RWPE2 (cell line): ENCODE data around the gene OR10H3.

Experiments
- ATAC-seq: fragments of 200-7000 bp; cut with Tn5 transposase; 3 replicates; pipeline ENCODE4 v1.9.1; 2021; ENCODE audit warnings: low read depth
- DNase-seq: peaks from one replicate; pipeline ENCODE4 v3.0.0-alpha.2; 2020; ENCODE audit warnings: low spot score
- H3K27ac ChIP-seq: fragments of 450-650 bp; 2 replicates; pipeline ENCODE4 v1.5.1; 2017; ENCODE audit warnings: mild to moderate bottlenecking; ENCODE audit not compliant: poor library complexity, severe bottlenecking
- H3K27me3 ChIP-seq: fragments of 250-450 bp; sonication (Bioruptor Pico); 2 replicates; pipeline ENCODE4 v1.5.1; 2021; ENCODE audit warnings: mild to moderate bottlenecking, moderate library complexity; ENCODE audit not compliant: insufficient read depth, poor library complexity, severe bottlenecking
- H3K36me3 ChIP-seq: fragments of 250-450 bp; sonication (Bioruptor Pico); 2 replicates; pipeline ENCODE4 v1.5.1; 2020; ENCODE audit warnings: low read depth, mild to moderate bottlenecking, moderate library complexity
- H3K4me1 ChIP-seq: fragments of 250-450 bp; sonication (Bioruptor Pico); 2 replicates; pipeline ENCODE4 v1.5.1; 2021; ENCODE audit warnings: mild to moderate bottlenecking, moderate library complexity; ENCODE audit not compliant: insufficient read depth, poor library complexity, severe bottlenecking
- H3K4me3 ChIP-seq: fragments of 250-450 bp; sonication (Bioruptor Pico); 2 replicates; pipeline ENCODE4 v1.5.1; 2021; ENCODE audit warnings: mild to moderate bottlenecking, moderate library complexity; ENCODE audit not compliant: severe bottlenecking
- H3K9me3 ChIP-seq: fragments of 250-450 bp; sonication (Bioruptor Pico); 2 replicates; pipeline ENCODE4 v1.5.1; 2021; ENCODE audit warnings: mild to moderate bottlenecking, moderate library complexity; ENCODE audit not compliant: severe bottlenecking
- CTCF ChIP-seq: fragments of 450-650 bp; IDR thresholded peaks from one replicate; pipeline ENCODE4 v1.5.1; 2017; ENCODE audit warnings: mild to moderate bottlenecking, moderate library complexity; ENCODE audit not compliant: poor library complexity, severe bottlenecking

Gene OR10H3

GRCh38 chr19:15737722-15738121 is at the start of gene OR10H3:
Gene OR10H3 (plus strand): TSS chr19:15737985. CDS start chr19:15741393, 3,408 bp downstream.
- H3K27ac ChIP-seq, result no peak within 1 kb of the TSS
- no peaks in the 10 kb centered on the region for H3K4me1 ChIP-seq
- TF ChIP-seq CTCF, result no peak
- H3K4me3 ChIP-seq, result no peak within 1 kb of the TSS
- ATAC-seq (no peak), DNase-seq (no peak)
- H3K9me3 ChIP-seq, result no peaks in the 10 kb centered on the region
- H3K27me3 ChIP-seq, result peaks cover 5% of the 10 kb centered on the region
- H3K36me3 ChIP-seq, result no peaks in the 10 kb centered on the region

- no peaks in the 10 kb centered on the region for H3K9me3 ChIP-seq
- no peak for DNase-seq
- H3K27ac ChIP-seq, result no peak overlapping the region
- ATAC-seq, result no peak
- no peak overlapping the region for H3K4me3 ChIP-seq
- no peaks in the 10 kb centered on the region for H3K27me3 ChIP-seq
- H3K4me1 ChIP-seq, result no peaks in the 10 kb centered on the region
- H3K36me3 ChIP-seq, result no peaks in the 10 kb centered on the region
- no peak for TF ChIP-seq CTCF
Observed at GRCh38 chr19:15696654-15697194, 41.1 kb upstream of the OR10H3 start.

- Histone ChIP-seq H3K9me3 (no peaks in the 10 kb centered on the region), H3K4me3 (no peak overlapping the region), H3K36me3 (no peaks in the 10 kb centered on the region), H3K27me3 (no peaks in the 10 kb centered on the region), H3K4me1 (no peaks in the 10 kb centered on the region), H3K27ac (no peak overlapping the region)
- no peak for ATAC-seq
- no peak for TF ChIP-seq CTCF
- DNase-seq, result no peak
Observed at GRCh38 chr19:15701757-15702533, 35.8 kb upstream of the OR10H3 start.

DNA sequence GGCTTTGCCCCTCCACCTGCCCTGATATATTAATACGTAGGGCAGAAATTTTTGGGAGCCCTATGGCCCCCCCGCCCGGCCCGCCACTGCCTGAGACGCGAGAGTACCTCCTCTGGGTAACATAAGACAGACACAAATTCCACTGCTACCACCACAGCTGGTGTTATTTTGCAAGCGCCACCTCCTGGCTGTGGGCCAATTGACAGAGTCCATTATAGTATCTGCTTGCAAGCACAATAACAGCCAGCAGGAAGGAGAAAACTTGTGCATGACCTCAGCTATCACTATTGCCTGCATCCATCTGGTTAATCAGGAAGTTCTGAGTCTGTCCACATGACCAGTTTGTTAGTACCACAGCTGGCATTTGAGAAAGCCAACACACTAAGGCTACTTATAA is 35.3 kb upstream of the OR10H3 start:
- no peaks in the 10 kb centered on the region for H3K36me3 ChIP-seq
- H3K27me3 ChIP-seq, result no peaks in the 10 kb centered on the region
- no peak overlapping the region for H3K27ac ChIP-seq
- DNase-seq, result no peak
- ATAC-seq, result peak; percentile 45; the same call in 1 of the 3 replicates
- H3K4me1 ChIP-seq, result no peaks in the 10 kb centered on the region
- TF ChIP-seq CTCF, result no peak
- no peaks in the 10 kb centered on the region for H3K9me3 ChIP-seq
- H3K4me3 ChIP-seq, result no peak overlapping the region

DNA sequence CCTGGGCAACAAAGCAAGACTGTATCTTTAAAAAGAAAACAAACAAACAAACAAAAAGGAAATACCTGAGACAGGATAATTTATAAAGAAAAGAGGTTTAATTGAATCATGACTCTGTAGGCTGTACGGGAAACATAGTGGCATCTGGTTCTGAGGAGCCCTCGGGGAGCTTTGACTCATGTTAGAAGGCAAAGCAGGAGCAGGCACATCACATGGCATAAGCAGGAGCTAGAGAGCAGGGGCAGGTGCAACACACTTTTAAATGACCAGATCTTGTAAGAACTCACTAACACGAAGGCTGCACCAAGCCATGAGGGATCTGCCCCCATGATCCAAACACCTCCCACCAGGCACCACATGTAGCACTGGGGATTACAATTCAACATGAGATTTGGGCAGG is 23.1 kb upstream of the OR10H3 start:
- DNase-seq (no peak), ATAC-seq (no peak)
- no peaks in the 10 kb centered on the region for H3K4me1 ChIP-seq
- no peak overlapping the region for H3K4me3 ChIP-seq
- no peak for TF ChIP-seq CTCF
- H3K27me3 ChIP-seq, result no peaks in the 10 kb centered on the region
- no peaks in the 10 kb centered on the region for H3K9me3 ChIP-seq
- H3K36me3 ChIP-seq, result no peaks in the 10 kb centered on the region
- H3K27ac ChIP-seq, result no peak overlapping the region
